ENCODE measurements around the gene MVB12A. TPM values are rescaled to one million over a fixed set of nuclear protein-coding genes. Genes with fewer than 3 reads are reported as not detected.

The MVB12A gene
- total RNA-seq, 1 donor from 2014 or later = 41.0 TPM

- Histone ChIP-seq H3K36me3 (ENCODE audit: insufficient read depth, low read length) (no peaks in the 10 kb centered on the region), H3K4me1 (ENCODE audit: insufficient read depth, low read length) (no peaks in the 10 kb centered on the region), H3K79me2 (ENCODE audit: insufficient read depth, low read length) (no peaks in the 10 kb centered on the region), H3K9ac (ENCODE audit: low read length) (no peak overlapping the region), H3K27me3 (ENCODE audit: insufficient read depth, low read length) (peaks cover 29% of the 10 kb centered on the region), H2AFZ (ENCODE audit: low read depth, low read length) (no peak overlapping the region), H3K4me3 (ENCODE audit: insufficient read depth, low read depth, low read length) (no peak overlapping the region), H3K9me3 (ENCODE audit: insufficient read depth, low read depth, low read length) (no peaks in the 10 kb centered on the region), H3K4me2 (ENCODE audit: low read length) (no peak overlapping the region), H3K27ac (ENCODE audit: low read depth, low read length) (no peak overlapping the region), H4K20me1 (ENCODE audit: insufficient read depth, low read length) (no peaks in the 10 kb centered on the region)
- H3K27me3 Mint-ChIP-seq (ENCODE audit: low read depth, unreplicated experiment) = no peaks in the 10 kb centered on the region
- no peak for FAIRE-seq
- DNase-seq (ENCODE audit: low read depth) = no peak
- no peak overlapping the region for H3K27ac Mint-ChIP-seq (ENCODE audit: unreplicated experiment)
- H3K9me3 Mint-ChIP-seq (ENCODE audit: unreplicated experiment) = no peaks in the 10 kb centered on the region
- H3K4me1 Mint-ChIP-seq (ENCODE audit: low read depth, unreplicated experiment) = peaks cover 9% of the 10 kb centered on the region
- H3K36me3 Mint-ChIP-seq (ENCODE audit: low read depth, unreplicated experiment) = peaks cover 10% of the 10 kb centered on the region
- no peak for TF ChIP-seq CTCF (IDR thresholded peaks at IDR 0.05; ENCODE audit: insufficient read depth, low read depth, low read length)
- TF ChIP-seq EZH2 (IDR thresholded peaks at IDR 0.05; ENCODE audit: insufficient read depth, low read length) = no peak
- H3K4me3 Mint-ChIP-seq (ENCODE audit: unreplicated experiment) = no peak overlapping the region
Observed at GRCh38 chr19:17411801-17412200, 8.0 kb upstream of the MVB12A start.

- Histone ChIP-seq H2AFZ (ENCODE audit: low read depth, low read length) (no peak overlapping the region), H3K27ac (ENCODE audit: low read depth, low read length) (no peak overlapping the region), H3K9me3 (ENCODE audit: insufficient read depth, low read depth, low read length) (no peaks in the 10 kb centered on the region), H3K4me2 (ENCODE audit: low read length) (no peak overlapping the region), H3K27me3 (ENCODE audit: insufficient read depth, low read length) (peaks cover 29% of the 10 kb centered on the region), H4K20me1 (ENCODE audit: insufficient read depth, low read length) (no peaks in the 10 kb centered on the region), H3K36me3 (ENCODE audit: insufficient read depth, low read length) (no peaks in the 10 kb centered on the region), H3K79me2 (ENCODE audit: insufficient read depth, low read length) (no peaks in the 10 kb centered on the region), H3K4me3 (ENCODE audit: insufficient read depth, low read depth, low read length) (no peak overlapping the region), H3K9ac (ENCODE audit: low read length) (no peak overlapping the region), H3K4me1 (ENCODE audit: insufficient read depth, low read length) (no peaks in the 10 kb centered on the region)
- FAIRE-seq (no peak), DNase-seq (ENCODE audit: low read depth) (no peak)
- H3K4me3 Mint-ChIP-seq (ENCODE audit: unreplicated experiment) = no peak overlapping the region
- H3K27ac Mint-ChIP-seq (ENCODE audit: unreplicated experiment) = no peak overlapping the region
- TF ChIP-seq EZH2 (IDR thresholded peaks at IDR 0.05; ENCODE audit: insufficient read depth, low read length) (no peak), CTCF (IDR thresholded peaks at IDR 0.05; ENCODE audit: insufficient read depth, low read depth, low read length) (no peak)
- H3K36me3 Mint-ChIP-seq (ENCODE audit: low read depth, unreplicated experiment) = peaks cover 12% of the 10 kb centered on the region
- no peaks in the 10 kb centered on the region for H3K27me3 Mint-ChIP-seq (ENCODE audit: low read depth, unreplicated experiment)
- H3K4me1 Mint-ChIP-seq (ENCODE audit: low read depth, unreplicated experiment) = peaks cover 3% of the 10 kb centered on the region
- H3K9me3 Mint-ChIP-seq (ENCODE audit: unreplicated experiment) = no peaks in the 10 kb centered on the region
Observed at GRCh38 chr19:17414097-17414496, 5.8 kb upstream of the MVB12A start.

- H4K20me1 ChIP-seq (ENCODE audit: insufficient read depth, low read length) = no peaks in the 10 kb centered on the region
- FAIRE-seq (no peak), DNase-seq (ENCODE audit: low read depth) (no peak)
- Mint-ChIP-seq H3K27ac (ENCODE audit: unreplicated experiment) (no peak overlapping the region), H3K27me3 (ENCODE audit: low read depth, unreplicated experiment) (no peaks in the 10 kb centered on the region), H3K36me3 (ENCODE audit: low read depth, unreplicated experiment) (peaks cover 12% of the 10 kb centered on the region), H3K4me3 (ENCODE audit: unreplicated experiment) (no peak overlapping the region), H3K4me1 (ENCODE audit: low read depth, unreplicated experiment) (peaks cover 3% of the 10 kb centered on the region), H3K9me3 (ENCODE audit: unreplicated experiment) (no peaks in the 10 kb centered on the region)
- H2AFZ ChIP-seq (ENCODE audit: low read depth, low read length) = no peak overlapping the region
- H3K9ac ChIP-seq (ENCODE audit: low read length) = no peak overlapping the region
- no peaks in the 10 kb centered on the region for H3K9me3 ChIP-seq (ENCODE audit: insufficient read depth, low read depth, low read length)
- no peak overlapping the region for H3K27ac ChIP-seq (ENCODE audit: low read depth, low read length)
- H3K4me2 ChIP-seq (ENCODE audit: low read length) = no peak overlapping the region
- H3K27me3 ChIP-seq (ENCODE audit: insufficient read depth, low read length) = peaks cover 29% of the 10 kb centered on the region
- no peaks in the 10 kb centered on the region for H3K36me3 ChIP-seq (ENCODE audit: insufficient read depth, low read length)
- no peaks in the 10 kb centered on the region for H3K79me2 ChIP-seq (ENCODE audit: insufficient read depth, low read length)
- no peak overlapping the region for H3K4me3 ChIP-seq (ENCODE audit: insufficient read depth, low read depth, low read length)
- TF ChIP-seq EZH2 (IDR thresholded peaks at IDR 0.05; ENCODE audit: insufficient read depth, low read length) = no peak
- no peak for TF ChIP-seq CTCF (IDR thresholded peaks at IDR 0.05; ENCODE audit: insufficient read depth, low read depth, low read length)
- no peaks in the 10 kb centered on the region for H3K4me1 ChIP-seq (ENCODE audit: insufficient read depth, low read length)
Observed at GRCh38 chr19:17415121-17415520, 4.7 kb upstream of the MVB12A start.
